ENCODE results near the gene ARL2BP.

The ARL2BP gene

DNA sequence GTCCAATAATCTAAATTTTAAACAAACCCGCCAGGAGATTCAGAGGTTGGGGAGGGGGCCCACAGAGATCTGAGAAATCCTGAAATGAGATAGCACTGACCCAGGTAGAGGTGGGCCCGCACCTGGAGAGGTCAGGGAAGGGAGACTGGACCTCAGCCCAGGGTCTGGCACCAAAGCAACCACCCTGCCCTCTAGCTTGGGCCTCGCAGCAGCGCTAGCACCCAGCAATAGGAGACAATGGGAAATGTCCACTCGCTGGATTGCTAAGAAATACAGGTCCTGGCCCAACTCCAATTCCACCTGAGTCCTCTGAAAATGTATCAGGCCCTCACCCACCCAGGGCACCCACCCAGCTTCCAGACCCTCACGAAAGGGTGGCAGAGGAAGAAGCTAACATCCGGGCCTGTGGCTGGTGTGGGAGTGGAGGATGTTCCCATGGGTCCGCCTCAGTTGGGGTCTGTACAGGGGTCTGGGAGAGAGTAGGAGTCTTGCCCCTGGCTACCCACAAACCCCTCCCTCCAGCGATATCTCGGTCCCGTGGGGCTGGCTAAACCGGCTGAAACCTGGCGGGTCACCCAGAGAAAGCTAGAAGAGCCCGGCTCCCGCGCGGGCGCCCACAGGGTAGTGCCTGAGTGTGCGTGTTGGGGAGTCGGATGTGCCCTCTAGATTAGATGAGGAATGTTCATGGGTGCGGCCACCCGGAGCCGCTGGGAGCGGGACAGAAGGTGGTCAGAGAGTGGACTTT lies 38.3 kb downstream of the ARL2BP start:
- no peak for DNase-seq (ENCODE audit: low spot score)

GRCh38 chr16:57283959-57284208 lies 38.8 kb downstream of the ARL2BP start:
- no peak for DNase-seq (ENCODE audit: low spot score)

DNA sequence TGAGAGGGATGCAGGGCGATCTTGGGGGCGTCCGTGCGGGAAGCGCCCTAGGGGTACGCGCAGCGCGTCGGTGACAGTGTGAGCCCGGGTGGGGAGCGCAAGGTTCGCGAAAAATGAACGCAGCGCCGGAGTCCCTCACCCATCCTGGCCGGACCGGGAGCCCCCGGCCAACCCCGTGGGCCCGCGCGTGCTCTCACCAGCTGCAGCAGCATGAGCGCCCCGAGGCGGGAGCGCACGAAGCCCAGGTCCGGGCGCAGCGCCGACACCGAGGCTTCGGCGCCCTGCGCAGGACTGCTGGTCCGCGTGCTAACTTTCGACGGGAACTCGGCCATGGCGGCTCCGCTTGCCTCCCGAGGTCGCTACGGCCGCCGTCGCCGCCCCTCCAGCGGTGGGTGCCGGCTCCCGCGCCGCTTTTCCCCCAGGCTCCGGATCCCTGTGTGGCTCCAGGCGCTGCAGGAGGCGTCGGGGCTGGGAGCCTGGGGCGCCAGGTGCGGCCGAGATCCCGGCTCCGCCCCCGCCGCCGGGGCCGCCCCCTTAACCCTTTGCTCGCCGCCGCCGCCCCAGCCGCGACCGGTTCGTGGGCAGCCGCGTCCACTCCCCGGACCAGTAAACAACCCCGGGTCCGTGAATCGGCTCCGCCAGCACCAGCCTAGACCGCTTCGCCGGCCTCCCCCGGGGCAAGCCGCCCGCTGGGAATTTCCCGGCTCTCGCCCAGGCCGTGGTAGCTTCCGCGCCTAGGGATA lies 39.3 kb downstream of the ARL2BP start, which contains the start of gene PLLP:
Gene PLLP (minus strand): TSS at position 464 of the 743 bp plus-strand sequence. CDS start 132 bp downstream, at position 332.
- DNase-seq (ENCODE audit: low spot score): peak; percentile 58

DNA sequence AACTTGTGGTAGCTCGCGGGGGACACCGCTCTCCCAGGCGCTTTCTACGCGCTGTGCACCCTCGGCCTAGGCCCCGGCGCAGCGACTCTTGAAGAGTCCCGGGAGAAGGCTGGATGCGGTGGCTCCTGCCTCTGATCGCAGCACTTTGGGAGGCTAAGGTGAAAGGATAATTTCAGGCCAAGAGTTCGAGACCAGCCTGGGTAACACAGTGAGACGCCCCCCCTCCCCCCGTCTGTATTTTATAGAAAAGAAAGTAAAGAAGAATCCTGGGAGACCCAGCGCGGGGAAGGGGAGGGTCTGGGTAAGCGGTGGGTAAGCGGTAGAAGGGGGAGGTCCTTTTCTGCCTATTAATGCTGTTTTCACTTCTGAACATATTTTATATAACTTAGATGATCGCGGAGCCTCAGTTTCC lies 39.9 kb downstream of the ARL2BP start:
- DNase-seq (ENCODE audit: low spot score): no peak

DNA sequence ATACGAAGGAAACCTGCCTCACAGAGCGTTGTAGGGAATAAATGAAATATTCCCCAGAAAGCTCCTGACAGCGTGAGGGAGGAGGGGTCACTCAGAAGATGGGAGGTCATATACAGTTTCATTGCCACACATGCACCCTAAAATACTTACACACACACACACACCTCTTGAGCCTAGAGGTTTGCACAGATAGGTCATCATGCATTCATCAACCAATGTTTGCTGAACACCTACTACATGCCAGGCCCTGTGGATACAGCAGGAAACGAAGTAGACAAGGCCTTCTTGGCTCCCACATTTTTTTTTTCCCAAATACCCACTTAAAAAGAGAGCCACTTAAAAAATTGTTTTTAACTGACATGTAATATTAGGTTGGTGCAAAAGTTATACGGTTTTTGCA lies 40.3 kb downstream of the ARL2BP start:
- DNase-seq (ENCODE audit: low spot score): no peak

GRCh38 chr16:57289391-57290257 lies 44.6 kb downstream of the ARL2BP start:
- no peak for DNase-seq (ENCODE audit: low spot score)

DNA sequence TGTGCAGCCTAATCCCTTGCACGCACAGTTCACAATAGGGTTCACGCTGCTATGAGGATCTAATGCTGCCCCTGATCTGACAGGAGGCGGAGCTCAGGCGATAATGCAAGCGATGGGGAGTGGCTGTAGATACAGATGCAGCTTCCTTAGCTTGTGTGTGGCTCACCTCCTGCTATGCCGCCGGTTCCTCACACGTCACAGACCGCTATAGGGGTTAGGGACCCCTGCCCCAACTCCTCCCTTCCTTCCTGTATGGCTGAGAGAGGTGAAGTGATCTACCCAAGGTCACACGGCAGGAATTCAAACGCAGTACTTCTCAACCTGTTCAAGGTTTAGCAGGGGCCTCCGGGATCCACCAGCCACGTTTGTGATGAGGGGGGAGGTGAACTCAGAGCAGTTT lies 52.8 kb downstream of the ARL2BP start:
- no peak for DNase-seq (ENCODE audit: low spot score)

GRCh38 chr16:57299009-57299718 lies 54.1 kb downstream of the ARL2BP start:
- peak; percentile 65 for DNase-seq (ENCODE audit: low spot score)

DNA sequence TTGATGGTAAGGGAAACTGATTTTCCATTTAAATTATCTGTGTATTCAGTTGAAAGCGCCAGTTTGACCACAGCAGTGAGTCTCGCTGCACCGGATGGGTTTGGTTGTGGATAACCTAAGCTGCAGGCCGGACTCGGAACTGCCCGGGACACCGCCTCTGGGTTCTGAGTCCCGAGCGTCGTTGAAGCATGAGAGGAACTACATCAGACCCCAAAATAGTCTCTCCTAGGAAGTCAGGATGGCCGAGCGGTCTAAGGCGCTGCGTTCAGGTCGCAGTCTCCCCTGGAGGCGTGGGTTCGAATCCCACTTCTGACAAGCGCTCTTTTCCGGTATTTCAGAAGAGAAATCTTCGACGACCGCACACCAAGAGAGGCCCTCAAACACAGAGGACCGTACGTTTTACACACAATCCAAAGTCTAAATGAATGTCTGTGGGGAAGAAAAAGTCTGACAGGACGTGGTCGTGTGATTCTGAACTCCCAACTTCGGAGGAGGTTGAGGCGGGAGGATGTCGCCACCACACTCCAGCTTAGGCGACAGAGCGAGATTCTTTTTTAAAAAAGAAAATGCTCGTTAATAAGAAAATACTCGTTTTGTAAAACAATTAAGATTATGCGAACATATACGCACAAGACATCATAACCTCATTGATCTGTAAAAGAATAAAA lies 54.8 kb downstream of the ARL2BP start:
- DNase-seq (ENCODE audit: low spot score): peak; percentile 84

- peak; percentile 96 for DNase-seq (ENCODE audit: low spot score)
These were observed 55.5 kb downstream of the ARL2BP start for GRCh38 chr16:57300387-57301125.

- DNase-seq (ENCODE audit: low spot score): no peak
These were observed 56.2 kb downstream of the ARL2BP start for GRCh38 chr16:57301126-57301817.
